Measurements from ENCODE around the gene ZNF506.
"Not testable (repeated sequence)": the region's sequence is repeated elsewhere in the genome, so short reads cannot be mapped to it uniquely, and the experiment has no call there.

ZNF506 gene

GRCh38 chr19:19744641-19745040 lies 76.9 kb downstream of the ZNF506 start:
- Mint-ChIP-seq H3K36me3 (no peaks in the 10 kb centered on the region), H3K4me1 (no peaks in the 10 kb centered on the region), H3K9me3 (peaks cover 7% of the 10 kb centered on the region), H3K27me3 (no peaks in the 10 kb centered on the region), H3K27ac (no peak overlapping the region), H3K4me3 (no peak overlapping the region)
- CTCF ChIA-PET, result no interaction called here
- no peak for DNase-seq

- H3K27ac Mint-ChIP-seq, CTCF ChIA-PET: not testable (repeated sequence)
These were observed 77.6 kb downstream of the ZNF506 start for GRCh38 chr19:19743921-19744320.

GRCh38 chr19:19743176-19743575 lies 78.4 kb downstream of the ZNF506 start:
- H3K27me3 Mint-ChIP-seq, result no peaks in the 10 kb centered on the region
- H3K36me3 Mint-ChIP-seq, result no peaks in the 10 kb centered on the region
- peaks cover 7% of the 10 kb centered on the region for H3K9me3 Mint-ChIP-seq
- CTCF ChIA-PET, result no interaction called here
- no peaks in the 10 kb centered on the region for H3K4me1 Mint-ChIP-seq
- H3K4me3 Mint-ChIP-seq, result no peak overlapping the region
- DNase-seq, result no peak
- H3K27ac Mint-ChIP-seq, result no peak overlapping the region

More at GRCh38 chr19:19743921-19744320, 77.6 kb downstream of the ZNF506 start:
- not testable (repeated sequence) for H3K9me3 Mint-ChIP-seq, H3K36me3 Mint-ChIP-seq, DNase-seq, H3K27me3 Mint-ChIP-seq, H3K4me1 Mint-ChIP-seq, H3K4me3 Mint-ChIP-seq

- no peak for DNase-seq
- Mint-ChIP-seq H3K9me3 (peaks cover 6% of the 10 kb centered on the region), H3K27ac (no peak overlapping the region), H3K4me3 (no peak overlapping the region), H3K36me3 (no peaks in the 10 kb centered on the region), H3K27me3 (no peaks in the 10 kb centered on the region), H3K4me1 (no peaks in the 10 kb centered on the region)
- CTCF ChIA-PET, result no interaction called here
These were observed 78.8 kb downstream of the ZNF506 start for GRCh38 chr19:19742773-19743172.
